Putamen (tissue), 1 donor: Measurements from ENCODE around the gene DNAJC7.

Experiments
- DNase-seq: peaks from one replicate; pipeline ENCODE4 v3.0.0-alpha.2; 2016; ENCODE audit warnings: low spot score

DNAJC7 gene

DNA sequence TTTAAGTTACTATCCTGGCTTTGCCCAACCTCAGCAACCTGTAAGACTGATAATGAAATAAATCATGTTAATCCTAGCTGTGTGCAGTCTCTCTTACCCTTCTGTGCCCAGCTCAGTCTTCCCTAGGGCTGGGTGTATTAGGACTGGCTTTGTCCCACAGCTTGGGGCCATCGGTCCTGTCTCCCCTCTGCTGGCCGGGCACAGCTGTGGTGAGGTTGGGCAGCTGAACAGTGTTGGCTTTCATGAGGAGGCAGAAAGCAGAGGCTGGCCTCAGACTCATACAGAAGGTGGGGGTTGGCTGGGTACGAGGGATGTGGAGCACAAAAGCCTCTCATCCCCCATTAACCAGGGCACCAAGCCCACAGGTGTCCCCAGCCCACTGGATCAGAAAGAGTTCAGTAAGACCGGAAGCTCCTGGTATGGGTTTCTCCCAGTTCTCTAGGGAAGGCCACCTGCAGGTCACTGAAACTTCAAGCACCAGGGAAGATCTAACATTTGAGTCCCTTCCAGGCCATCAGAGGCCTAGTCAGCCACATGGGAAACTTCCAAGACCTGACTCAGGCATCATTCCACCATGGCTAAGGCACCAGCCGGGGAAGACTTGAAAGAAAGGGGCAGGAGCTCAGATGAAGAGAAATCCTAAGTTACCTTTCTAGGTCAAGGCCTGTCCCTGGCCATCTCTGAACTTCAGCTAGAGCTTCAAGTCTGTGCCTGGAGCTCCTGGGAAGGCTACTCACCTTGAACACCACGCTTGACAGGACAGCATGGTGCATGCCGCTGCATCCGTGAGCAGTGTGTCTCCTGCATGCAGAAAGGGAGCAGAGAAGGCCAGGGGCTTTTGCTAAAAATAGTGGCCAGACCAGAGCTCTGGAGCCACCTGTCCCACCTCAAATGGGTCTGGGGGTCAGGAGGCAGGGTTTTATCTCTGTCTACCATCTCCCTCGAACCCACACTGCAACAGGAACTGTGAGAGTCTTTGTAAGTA lies 41.8 kb downstream of the DNAJC7 start:
- peak; percentile 91 for DNase-seq

GRCh38 chr17:41974658-41975057 lies 42.6 kb downstream of the DNAJC7 start:
- DNase-seq = no peak

DNA sequence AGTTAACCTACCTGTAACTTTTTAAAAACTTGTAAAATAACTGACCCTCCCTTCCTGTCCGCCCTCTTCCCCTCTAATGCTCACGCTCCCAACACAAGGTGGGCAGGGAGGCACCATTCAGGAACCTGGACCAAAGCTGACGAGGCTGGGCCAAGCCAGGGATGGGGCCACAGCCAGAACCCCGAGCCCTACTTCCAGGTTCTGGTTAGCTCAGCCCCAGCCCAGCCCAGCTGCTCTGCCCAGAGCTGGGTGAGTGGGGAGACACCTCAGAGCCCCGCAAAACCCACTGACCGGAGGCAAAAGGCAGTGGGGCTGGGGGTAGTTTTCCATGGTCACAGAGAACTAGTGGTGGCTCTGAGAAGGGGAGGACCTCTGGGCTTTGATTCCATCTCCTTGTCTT lies 43.2 kb downstream of the DNAJC7 start:
- DNase-seq = no peak

DNA sequence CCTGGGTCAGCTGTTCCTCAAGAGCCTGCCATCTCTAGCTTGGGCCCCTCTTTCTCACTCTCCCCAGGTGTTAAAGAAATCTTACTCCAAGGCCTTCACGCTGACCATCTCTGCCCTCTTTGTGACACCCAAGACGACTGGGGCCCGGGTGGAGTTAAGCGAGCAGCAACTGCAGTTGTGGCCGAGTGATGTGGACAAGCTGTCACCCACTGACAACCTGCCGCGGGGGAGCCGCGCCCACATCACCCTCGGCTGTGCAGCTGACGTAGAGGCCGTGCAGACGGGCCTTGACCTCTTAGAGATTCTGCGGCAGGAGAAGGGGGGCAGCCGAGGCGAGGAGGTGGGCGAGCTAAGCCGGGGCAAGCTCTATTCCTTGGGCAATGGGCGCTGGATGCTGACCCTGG lies 43.8 kb downstream of the DNAJC7 start:
- DNase-seq = no peak

DNA sequence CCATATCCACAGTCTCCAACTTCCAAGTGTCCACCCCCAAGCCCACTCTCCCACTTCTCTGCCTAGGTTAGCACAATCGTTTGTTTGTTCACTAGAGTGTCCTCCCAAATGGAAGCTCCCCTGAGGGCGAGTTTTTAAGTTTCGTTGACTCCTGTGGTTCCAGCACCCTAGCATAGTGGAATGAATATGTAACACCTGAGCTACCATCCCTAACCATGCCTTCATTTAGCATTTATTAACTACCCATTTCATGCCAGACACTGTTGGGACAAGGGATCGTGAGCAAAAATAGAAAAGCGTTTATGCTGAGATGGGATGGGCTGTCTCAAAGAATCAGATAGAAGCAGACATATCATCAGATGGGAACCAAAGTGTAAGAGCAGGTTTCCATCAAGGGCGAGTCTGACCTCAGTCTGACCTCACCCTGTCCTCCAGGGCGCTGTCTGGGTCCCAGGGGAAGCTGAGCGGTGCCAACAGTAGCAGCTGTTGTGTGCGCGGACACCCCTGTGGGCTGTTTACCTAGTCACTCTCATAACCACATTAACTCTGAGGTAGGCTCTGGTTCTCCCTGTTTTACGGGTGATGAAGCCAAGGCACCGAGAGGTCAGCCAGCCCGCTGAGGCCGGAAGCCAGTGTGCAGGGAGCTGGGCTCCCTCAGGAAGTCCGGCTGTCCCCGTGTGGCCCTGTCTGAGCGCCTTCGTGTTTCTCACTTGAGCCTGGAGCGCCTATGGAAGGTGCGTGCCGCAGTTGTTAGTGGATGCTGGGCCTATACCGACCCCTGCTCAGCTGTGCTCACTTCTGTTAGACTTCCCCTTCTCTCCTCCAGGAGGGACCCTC lies 44.5 kb downstream of the DNAJC7 start:
- no peak for DNase-seq

- no peak for DNase-seq
Measured at GRCh38 chr17:41971721-41972523, 45.3 kb downstream of the DNAJC7 start.

DNA sequence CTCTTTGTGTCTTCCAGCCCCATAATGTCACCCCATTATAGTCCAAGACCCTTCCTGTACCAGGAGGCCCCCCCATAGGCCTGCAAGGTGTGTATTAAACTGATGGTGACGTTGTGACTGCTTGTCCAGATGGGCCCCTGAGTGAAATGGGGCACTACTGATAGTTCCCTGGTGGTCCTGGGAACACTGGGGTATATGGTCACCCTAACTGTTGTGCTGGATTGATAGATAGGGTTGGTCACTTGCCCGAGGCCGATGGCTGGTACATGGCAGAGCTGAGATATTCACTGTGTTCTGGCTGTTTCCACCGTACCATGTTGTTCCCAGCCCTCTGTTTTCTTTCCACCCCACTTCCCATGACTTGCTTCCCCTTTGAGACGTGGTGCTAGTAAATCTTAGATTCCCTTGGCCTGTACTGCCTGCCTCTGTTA lies 46.3 kb downstream of the DNAJC7 start:
- DNase-seq = no peak

DNA sequence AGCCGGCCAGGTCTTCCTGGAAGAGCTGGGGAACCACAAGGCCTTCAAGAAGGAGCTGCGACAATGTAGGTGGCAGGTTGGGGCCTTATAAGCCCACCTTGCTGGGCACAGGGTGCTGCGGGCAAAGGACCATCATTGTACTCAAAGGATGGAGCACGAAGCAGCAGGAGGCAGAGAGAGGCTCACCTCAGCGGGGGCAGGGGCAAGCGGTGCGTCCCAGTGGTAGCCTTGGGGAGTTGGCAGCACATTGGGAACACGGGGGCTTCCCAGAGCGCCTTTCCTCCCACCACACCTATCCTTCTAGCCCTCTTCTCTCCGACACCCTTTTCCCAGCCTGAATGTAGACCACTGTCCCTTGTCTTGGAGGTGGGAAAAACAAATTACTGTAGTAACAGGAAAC lies 48.6 kb downstream of the DNAJC7 start:
- no peak for DNase-seq

DNA sequence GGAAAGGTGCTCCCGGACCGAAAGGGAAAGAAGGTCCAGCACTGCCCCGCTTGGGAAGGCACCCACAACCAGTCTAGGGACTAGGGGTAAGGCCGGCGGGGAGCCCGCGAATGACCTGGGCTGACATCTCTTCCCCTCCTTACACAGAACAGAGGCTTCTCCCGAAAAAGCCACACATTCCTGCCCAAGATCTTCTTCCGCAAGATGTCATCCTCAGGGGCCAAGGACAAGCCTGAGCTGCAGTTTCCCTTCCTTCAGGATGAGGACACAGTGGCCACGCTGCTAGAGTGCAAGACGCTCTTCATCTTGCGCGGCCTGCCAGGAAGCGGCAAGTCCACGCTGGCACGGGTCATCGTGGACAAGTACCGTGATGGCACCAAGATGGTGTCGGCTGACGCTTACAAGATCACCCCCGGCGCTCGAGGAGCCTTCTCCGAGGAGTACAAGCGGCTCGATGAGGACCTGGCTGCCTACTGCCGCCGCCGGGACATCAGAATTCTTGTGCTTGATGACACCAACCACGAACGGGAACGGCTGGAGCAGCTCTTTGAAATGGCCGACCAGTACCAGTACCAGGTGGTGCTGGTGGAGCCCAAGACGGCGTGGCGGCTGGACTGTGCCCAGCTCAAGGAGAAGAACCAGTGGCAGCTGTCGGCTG lies 49.2 kb downstream of the DNAJC7 start:
- DNase-seq = no peak

DNA sequence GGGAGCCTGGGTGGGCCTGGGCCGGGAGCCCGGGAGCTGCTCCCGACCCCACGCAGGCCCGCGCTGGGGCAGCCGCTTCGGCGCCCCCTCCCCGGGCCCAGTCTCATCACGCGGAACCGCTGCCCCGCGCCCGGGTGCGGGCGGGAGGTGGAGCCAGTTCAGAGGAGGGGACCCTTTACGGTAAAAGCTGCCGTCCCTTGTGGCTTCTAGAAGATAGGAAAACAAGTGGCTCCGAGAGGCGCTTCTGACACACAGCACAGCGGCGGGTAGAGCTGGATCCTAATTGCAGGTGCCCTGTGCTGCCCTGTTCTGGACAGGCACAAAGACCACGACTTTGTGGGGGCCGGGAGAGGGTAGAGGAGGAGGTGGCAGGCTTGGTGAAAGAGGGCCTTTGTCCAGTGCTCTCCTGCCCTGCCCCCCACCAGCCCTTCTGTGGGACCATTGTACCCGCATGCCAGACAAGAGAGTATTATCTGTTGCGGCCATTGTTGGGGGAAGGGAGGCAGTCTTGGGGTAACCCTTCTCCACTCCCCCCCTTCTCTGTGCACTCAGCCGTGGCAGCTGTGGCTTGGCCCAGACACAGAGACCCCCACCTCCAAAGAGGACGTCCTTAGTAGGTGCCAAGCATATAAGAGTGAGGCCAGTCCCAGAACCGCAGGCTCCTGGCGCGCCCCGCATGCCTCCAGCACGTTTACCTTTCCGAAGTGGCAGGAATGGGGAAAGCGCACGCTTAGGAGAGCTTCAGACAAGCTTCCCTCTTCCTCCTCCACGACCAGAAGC lies 49.9 kb downstream of the DNAJC7 start:
- DNase-seq = peak; percentile 98

DNA sequence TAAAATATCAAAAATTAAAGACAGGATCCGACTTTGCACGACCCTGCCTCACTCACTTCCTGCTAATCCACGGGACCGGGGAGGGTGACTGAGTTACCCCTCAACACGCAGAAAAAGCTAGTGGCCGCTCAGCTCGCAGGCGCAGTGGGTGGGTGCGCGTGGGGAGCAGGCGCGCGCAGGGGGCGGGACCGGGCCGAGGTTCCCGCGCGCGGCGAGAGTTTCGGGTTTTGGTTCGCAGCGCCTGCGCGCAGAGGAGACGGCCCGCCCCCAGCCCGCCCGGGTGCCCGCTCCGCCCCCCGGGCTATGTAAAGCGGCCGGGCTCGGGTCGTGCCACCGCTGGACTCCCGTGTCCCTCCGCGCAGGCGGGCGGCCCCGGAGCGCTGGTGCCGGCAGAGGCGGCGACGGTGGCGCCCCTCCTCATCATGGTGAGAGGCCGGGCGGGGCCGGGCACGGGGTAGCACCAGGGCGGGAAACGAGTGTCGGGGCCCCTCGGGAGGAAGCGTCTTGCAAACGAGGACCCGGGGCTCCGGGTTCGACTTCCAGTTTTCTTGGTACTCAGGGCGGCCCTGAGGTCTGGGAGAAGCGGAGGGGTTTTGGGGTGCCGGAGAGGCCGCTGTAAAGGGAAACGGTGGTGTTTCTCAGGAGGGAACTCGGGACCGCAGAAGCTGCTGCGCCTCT lies 50.6 kb downstream of the DNAJC7 start, which contains the start of gene CNP:
Gene CNP, plus strand, starts transcription at position 333 of the 678 bp plus-strand sequence. Its CDS starts 90 bp downstream, at position 423.
- DNase-seq = peak; percentile 93

DNA sequence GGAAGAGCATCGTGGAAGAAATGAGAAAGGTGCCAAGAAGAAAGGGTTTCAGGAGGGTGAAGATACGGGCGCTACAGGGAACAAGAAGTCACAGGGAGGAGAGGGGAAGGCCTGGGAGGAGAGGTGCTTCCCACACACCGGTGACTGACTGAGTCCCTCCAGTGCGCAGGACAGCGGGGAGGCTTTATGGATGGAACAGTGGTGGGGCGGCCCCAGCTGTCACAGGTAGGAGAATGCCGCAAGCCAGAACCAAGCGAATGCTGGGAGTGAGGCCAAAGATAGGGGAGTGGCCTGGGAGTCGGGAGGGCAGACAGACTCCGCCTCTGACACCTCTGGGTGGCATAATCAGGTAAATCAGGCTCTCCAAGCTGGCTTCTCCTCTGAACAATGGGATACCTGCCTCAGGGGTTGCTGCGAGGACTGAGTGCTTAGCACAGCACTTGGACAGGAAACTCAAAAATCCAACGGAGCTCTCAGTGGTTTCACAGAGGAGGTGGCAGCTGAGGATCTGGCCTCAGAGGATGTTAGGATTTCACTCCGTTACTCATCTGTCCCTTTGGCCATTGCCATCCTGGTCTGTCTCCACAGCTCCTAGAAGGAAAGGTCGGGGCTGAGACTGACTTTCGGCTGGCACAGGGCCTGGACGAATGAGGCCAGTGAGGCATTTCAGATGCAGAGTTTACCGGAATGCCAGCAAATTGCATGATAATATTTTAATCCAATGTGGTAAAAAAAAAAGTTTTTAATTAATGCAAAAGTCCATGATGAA lies 51.4 kb downstream of the DNAJC7 start:
- DNase-seq = no peak

DNA sequence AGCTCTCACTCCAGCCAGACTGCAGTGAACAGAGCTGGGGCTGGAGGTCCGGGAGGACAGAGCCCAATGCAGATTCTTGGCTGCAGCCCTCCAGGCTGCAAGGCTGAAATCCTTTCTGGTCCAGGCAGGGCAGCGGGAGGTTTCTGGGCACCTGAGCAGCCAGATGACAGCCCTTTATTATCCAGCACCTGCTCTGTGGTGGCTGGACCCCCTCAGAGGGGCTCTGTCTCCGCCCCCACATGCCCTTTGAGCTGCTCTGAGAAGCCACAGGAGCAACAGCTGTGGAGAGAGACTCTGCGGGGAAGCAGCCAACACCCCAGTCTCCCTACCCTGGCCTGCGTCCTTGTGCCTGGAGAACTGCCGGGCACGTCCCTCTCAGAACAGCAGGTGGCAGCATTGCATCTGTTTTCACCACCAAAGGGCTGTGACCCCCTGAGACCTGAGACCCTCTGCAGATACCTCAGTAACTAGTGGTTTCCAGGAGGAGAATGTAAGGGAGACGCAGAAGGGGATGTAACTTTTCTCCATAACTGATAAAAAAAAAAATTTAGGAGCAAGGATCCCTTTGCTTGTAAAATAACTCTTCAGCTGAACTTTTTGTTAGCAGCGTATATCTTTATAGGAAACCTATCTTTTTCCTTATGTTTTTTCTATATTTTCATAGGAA lies 54.3 kb downstream of the DNAJC7 start:
- DNase-seq = peak; percentile 79

GRCh38 chr17:41962111-41962510 lies 55.1 kb downstream of the DNAJC7 start:
- no peak for DNase-seq

GRCh38 chr17:41959336-41960095 lies 57.7 kb downstream of the DNAJC7 start:
- DNase-seq = no peak

DNA sequence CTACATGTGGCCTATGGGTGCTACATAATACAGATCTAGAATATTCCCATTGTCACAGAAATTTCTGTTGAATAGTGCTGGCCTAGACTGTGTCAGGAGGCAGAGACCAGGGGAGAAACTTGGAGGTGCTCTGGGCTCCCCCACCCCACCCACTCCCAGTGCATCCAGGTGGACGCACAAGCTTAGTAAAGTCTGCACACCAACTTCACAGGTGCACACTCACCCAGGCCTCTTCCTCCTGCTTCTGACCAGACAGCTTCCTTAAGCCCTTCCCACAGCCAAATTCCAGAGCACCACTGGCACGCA lies 58.3 kb downstream of the DNAJC7 start:
- DNase-seq = no peak

DNA sequence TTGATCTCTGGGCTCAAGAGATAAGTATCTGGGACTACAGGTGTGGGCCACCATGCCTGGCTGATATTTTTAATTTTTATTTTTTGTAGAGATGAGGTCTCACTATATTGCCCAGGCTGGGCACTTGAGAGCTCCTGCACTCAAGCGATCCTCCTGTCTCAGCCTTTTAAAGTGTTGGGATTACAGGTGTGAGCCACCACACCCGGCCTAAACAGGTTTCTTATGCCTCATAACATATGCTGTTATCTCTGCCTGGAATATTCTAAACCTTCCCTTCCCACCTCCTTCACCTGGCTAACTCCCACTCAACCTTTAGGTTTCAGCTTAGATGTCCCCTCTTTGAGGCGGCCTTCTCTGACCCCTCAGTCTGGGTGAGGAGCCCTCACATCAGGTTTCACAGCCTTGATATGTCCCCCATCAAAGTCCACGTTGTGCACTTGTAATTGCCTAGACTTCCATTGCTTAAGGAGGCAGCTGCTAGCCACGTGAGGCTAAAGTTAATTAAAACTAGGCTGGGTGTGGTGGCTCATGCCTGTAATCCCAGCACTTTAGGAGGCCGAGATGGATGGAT lies 59.3 kb downstream of the DNAJC7 start:
- DNase-seq = no peak
